Left lung (tissue), 10 donors: ENCODE measurements around the gene PAX6. TPM values are rescaled to one million over a fixed set of nuclear protein-coding genes. Genes with fewer than 3 reads are reported as not detected.

Source experiments
- ATAC-seq: fragments of 200-7000 bp; cut with Tn5 transposase; one replicate; pipeline ENCODE4 v1.9.1; 2020; ENCODE audit warnings: moderate library complexity
- DNase-seq, 4 donors: peaks; one replicate each; pipeline ENCODE4 v3.0.0-alpha.2; 2013 to 2020
- H3K27ac ChIP-seq, 2 donors: fragments of 200-600 bp; sonication (generic) in 1 of 2; one replicate each; pipeline versions ENCODE4 v1.5.0 to v1.8.0; 2020 to 2021
- H3K27me3 ChIP-seq, 2 donors: fragments of 200-600 bp; sonication (generic) in 1 of 2; one replicate each; pipeline versions ENCODE4 v1.5.0 to v1.8.0; 2020 to 2021
- H3K36me3 ChIP-seq, 2 donors: fragments of 200-600 bp; sonication (generic) in 1 of 2; one replicate each; pipeline versions ENCODE4 v1.5.0 to v1.8.0; 2020 to 2021
- H3K4me1 ChIP-seq, 2 donors: fragments of 200-600 bp; one replicate each; pipeline ENCODE4 v1.8.0; 2021
- H3K4me3 ChIP-seq, 2 donors: fragments of 200-600 bp; sonication (generic) in 1 of 2; one replicate each; pipeline versions ENCODE4 v1.5.0 to v1.8.0; 2020 to 2021; ENCODE audit warnings: mild to moderate bottlenecking in 1 of 2
- H3K9me3 ChIP-seq, 2 donors: fragments of 200-600 bp; sonication (generic) in 1 of 2; one replicate each; pipeline versions ENCODE4 v1.5.0 to v1.8.0; 2020 to 2021
- CTCF ChIP-seq, 2 donors: fragments of 200-600 bp; sonication (generic) in 1 of 2; IDR thresholded peaks; one replicate each; pipeline versions ENCODE4 v1.5.0 to v1.8.0; 2021; ENCODE audit warnings: antibody characterized with exemption in 2 of 2
- intact Hi-C, 2 donors: fragments of 100-400 bp; cut with DNase I; formaldehyde crosslinking; loops; one replicate each; pipeline versions ENCODE4 v1.11.2 to v1.14.2; 2022
- polyA plus RNA-seq, 6 donors: library from polyadenylated mRNA; unstranded; fragments of 120-200 nt; gene quantifications; one replicate each; pipeline ENCODE4 v1.2.1, GENCODE V29; 2013; ENCODE audit not compliant: insufficient read length in 6 of 6
- total RNA-seq, 2 donors: library from RNA; stranded (reverse); fragmentation: NEBNext Ultra II Directional; extraction: Animal tissue kit (Norgen Biotek cat#: 25700); gene quantifications; one replicate each; pipeline ENCODE4 v1.2.1, GENCODE V29; 2021
- donor health status: DM: no; HTN: yes; CAD: no.
- donor health status: DM: no; HTN: no; CAD: no.

PAX6 gene
- total and polyA plus RNA-seq, 8 donors = 0.07 to 0.18 (median 0.10) TPM; not detected in 4

- no peaks in the 10 kb centered on the region for H3K9me3 ChIP-seq
These were observed 12.3 kb downstream of the PAX6 start for GRCh38 chr11:31798554-31799434.

GRCh38 chr11:31798057-31798553 is 13.0 kb downstream of the PAX6 start:
- DNase-seq = no peak
- intact Hi-C loops = no loop called here
- no peak overlapping the region for H3K4me3 ChIP-seq
- no peaks in the 10 kb centered on the region for H3K9me3 ChIP-seq
- H3K36me3 ChIP-seq = no peaks in the 10 kb centered on the region
- peaks cover 85 to 98% of the 10 kb centered on the region in 2 donors for H3K27me3 ChIP-seq
- TF ChIP-seq CTCF (IDR thresholded peaks at IDR 0.05) = no peak
- H3K27ac ChIP-seq = no peak overlapping the region
- no peaks in the 10 kb centered on the region for H3K4me1 ChIP-seq
- no peak for ATAC-seq

More at GRCh38 chr11:31798554-31799434, 12.3 kb downstream of the PAX6 start:
- DNase-seq = peak in 2 of 4 donors; percentile 53 to 62
- H3K27ac ChIP-seq = no peak overlapping the region
- no peak for TF ChIP-seq CTCF (IDR thresholded peaks at IDR 0.05)
- no peak overlapping the region for H3K4me3 ChIP-seq
- no peak for ATAC-seq
- H3K4me1 ChIP-seq = no peaks in the 10 kb centered on the region
- H3K27me3 ChIP-seq = peaks cover 92 to 98% of the 10 kb centered on the region in 2 donors
- intact Hi-C loops = no loop called here
- no peaks in the 10 kb centered on the region for H3K36me3 ChIP-seq

- intact Hi-C loops = no loop called here
- ATAC-seq = no peak
- no peak overlapping the region for H3K27ac ChIP-seq
These were observed 13.7 kb downstream of the PAX6 start for GRCh38 chr11:31797190-31798056.

GRCh38 chr11:31796499-31797189 is 14.5 kb downstream of the PAX6 start:
- Histone ChIP-seq H3K27ac (no peak overlapping the region), H3K4me1 (no peaks in the 10 kb centered on the region), H3K36me3 (no peaks in the 10 kb centered on the region), H3K27me3 (peaks cover 70 to 95% of the 10 kb centered on the region in 2 donors), H3K4me3 (no peak overlapping the region), H3K9me3 (no peaks in the 10 kb centered on the region)
- intact Hi-C loops = no loop called here
- TF ChIP-seq CTCF (IDR thresholded peaks at IDR 0.05) = no peak
- DNase-seq = no peak
- no peak for ATAC-seq

More at GRCh38 chr11:31797190-31798056, 13.7 kb downstream of the PAX6 start:
- TF ChIP-seq CTCF (IDR thresholded peaks at IDR 0.05) = no peak
- DNase-seq = no peak
- Histone ChIP-seq H3K36me3 (no peaks in the 10 kb centered on the region), H3K4me3 (no peak overlapping the region), H3K9me3 (no peaks in the 10 kb centered on the region), H3K4me1 (no peaks in the 10 kb centered on the region), H3K27me3 (peaks cover 78 to 98% of the 10 kb centered on the region in 2 donors)
